CD4-positive, alpha-beta T cell (primary cell): ENCODE results near the gene ATP2B2. TPM values are rescaled to one million over a fixed set of nuclear protein-coding genes. Genes with fewer than 3 reads are reported as not detected.

Source experiments
- ATAC-seq: fragments of 200-7000 bp; cut with Tn5 transposase; one replicate; pipeline ENCODE4 v1.10.0; 2022; ENCODE audit warnings: mild to moderate bottlenecking; ENCODE audit not compliant: poor library complexity
- CTCF ChIA-PET: fragments of 350-600 bp; sonication (Branson Sonifier 250); formaldehyde crosslinking; loops from one replicate; lab custom pipeline; 2021; ENCODE audit warnings: antibody characterized with exemption, inconsistent platforms; lab: Charles Lee
- POLR2A ChIA-PET: fragments of 350-600 bp; sonication (Branson Sonifier 250); formaldehyde crosslinking; loops from one replicate; lab custom pipeline; 2021; ENCODE audit warnings: antibody characterized with exemption, inconsistent platforms; lab: Charles Lee
- DNase-seq, 14 experiments: peaks; one replicate each; pipeline ENCODE4 v3.0.0-alpha.2; 2013 to 2020; ENCODE audit warnings: mixed read lengths in 2 of 14
- H3K27ac ChIP-seq, 2 donors: one replicate each; pipeline versions ENCODE4 v1.5.1 to v1.7.0; 2013; ENCODE audit warnings: low read length in 2 of 2, low read depth in 1 of 2, mild to moderate bottlenecking in 1 of 2
- H3K27me3 ChIP-seq, 2 experiments: 1 replicate in 1 of 2; 2 replicates in 1 of 2; pipeline versions ENCODE4 v1.6.1 to v1.7.0; 2013; ENCODE audit warnings: low read length in 2 of 2, control low read depth in 1 of 2, mild to moderate bottlenecking in 1 of 2, moderate library complexity in 1 of 2; ENCODE audit not compliant: insufficient read depth in 2 of 2, control insufficient read depth in 1 of 2
- H3K36me3 ChIP-seq: one replicate; pipeline ENCODE4 v1.6.1; 2013; ENCODE audit warnings: low read length, control low read depth; ENCODE audit not compliant: insufficient read depth
- H3K4me1 ChIP-seq: one replicate; pipeline ENCODE4 v1.6.1; 2013; ENCODE audit warnings: low read length, control low read depth; ENCODE audit not compliant: insufficient read depth
- H3K4me3 ChIP-seq: one replicate; pipeline ENCODE4 v1.5.1; 2013; ENCODE audit warnings: mild to moderate bottlenecking, low read length, moderate library complexity
- H3K9me3 ChIP-seq, 2 experiments: 1 replicate in 1 of 2; 2 replicates in 1 of 2; pipeline versions ENCODE4 v1.6.1 to v1.7.0; 2013; ENCODE audit warnings: low read length in 2 of 2, mild to moderate bottlenecking in 2 of 2, control low read depth in 1 of 2, moderate library complexity in 1 of 2; ENCODE audit not compliant: control insufficient read depth in 1 of 2, insufficient read depth in 1 of 2
- H3K27ac Mint-ChIP-seq: one replicate; pipeline ENCODE4 v1.8.0; 2020; ENCODE audit warnings: mixed read lengths
- H3K27me3 Mint-ChIP-seq: one replicate; pipeline ENCODE4 v1.8.0; 2021; ENCODE audit warnings: mixed read lengths
- H3K36me3 Mint-ChIP-seq: one replicate; pipeline ENCODE4 v1.8.0; 2021; ENCODE audit warnings: low read depth, mixed read lengths
- H3K4me1 Mint-ChIP-seq: one replicate; pipeline ENCODE4 v1.8.0; 2021; ENCODE audit warnings: low read depth, mixed read lengths
- H3K4me3 Mint-ChIP-seq: one replicate; pipeline ENCODE4 v1.8.0; 2020; ENCODE audit warnings: mild to moderate bottlenecking, mixed read lengths
- H3K9me3 Mint-ChIP-seq: one replicate; pipeline ENCODE4 v1.8.0; 2020; ENCODE audit warnings: mixed read lengths
- CTCF ChIP-seq: fragments of 200-600 bp; IDR thresholded peaks from one replicate; pipeline ENCODE4 v1.8.0; 2022; ENCODE audit warnings: antibody characterized with exemption, mild to moderate bottlenecking
- intact Hi-C, 2 experiments: fragments of 100-400 bp; cut with DNase I in 1 of 2; cut with micrococcal nuclease in 1 of 2; formaldehyde crosslinking; loops; one replicate each; pipeline versions ENCODE4 v1.15.1 to v1.9.0; 2023 to 2025; cut with DNase I, micrococcal nuclease
- total RNA-seq, 174 experiments: library from RNA in 2 of 174; stranded (reverse) in 2 of 174; gene quantifications; one replicate each; pipeline ENCODE4 v1.2.3 and lab custom pipeline; 2021 to 2026

Gene ATP2B2
- total RNA-seq, 2 experiments from 2014 or later = not detected

- ATAC-seq (no peak), DNase-seq (no peak)
- H3K36me3 ChIP-seq = no peaks in the 10 kb centered on the region
- peaks cover 9% of the 10 kb centered on the region for H3K4me1 ChIP-seq
- POLR2A ChIA-PET = interaction anchor here (1.2 to 1.4 kb wide), 2 partner anchors 13 to 16 kb away, joined by 3 to 5 read pairs; no protein-coding TSS in a partner anchor
- intact Hi-C loops = no loop called here
- Mint-ChIP-seq H3K9me3 (no peaks in the 10 kb centered on the region), H3K27ac (peak overlapping the region; percentile 44), H3K4me1 (peaks cover 12% of the 10 kb centered on the region), H3K27me3 (no peaks in the 10 kb centered on the region), H3K36me3 (no peaks in the 10 kb centered on the region), H3K4me3 (no peak overlapping the region)
- TF ChIP-seq CTCF = no peak
- CTCF ChIA-PET = no interaction called here
- no peak overlapping the region for H3K4me3 ChIP-seq
- no peak overlapping the region for H3K27ac ChIP-seq
- no peaks in the 10 kb centered on the region for H3K9me3 ChIP-seq
- no peaks in the 10 kb centered on the region for H3K27me3 ChIP-seq
Observed at GRCh38 chr3:10420745-10421475, 84.5 kb downstream of the ATP2B2 start.

- Mint-ChIP-seq H3K4me1 (peaks cover 12% of the 10 kb centered on the region), H3K9me3 (no peaks in the 10 kb centered on the region)
- POLR2A ChIA-PET = interaction anchor here (1.2 to 1.4 kb wide), 2 partner anchors 14 to 17 kb away, joined by 3 to 5 read pairs; no protein-coding TSS in a partner anchor
Observed at GRCh38 chr3:10419637-10420232, 85.7 kb downstream of the ATP2B2 start.

GRCh38 chr3:10417847-10418246, 87.5 kb downstream of the ATP2B2 start:
- H3K4me3 ChIP-seq = no peak overlapping the region
- no peak for ATAC-seq
- Mint-ChIP-seq H3K27ac (no peak overlapping the region), H3K4me1 (peaks cover 12% of the 10 kb centered on the region), H3K9me3 (no peaks in the 10 kb centered on the region), H3K4me3 (no peak overlapping the region), H3K36me3 (no peaks in the 10 kb centered on the region), H3K27me3 (peaks cover 6% of the 10 kb centered on the region)
- intact Hi-C loops = loop anchor here (1.0 kb wide), 1 partner anchor 321 kb away; no protein-coding TSS in a partner anchor
- no peaks in the 10 kb centered on the region for H3K9me3 ChIP-seq
- H3K36me3 ChIP-seq = no peaks in the 10 kb centered on the region
- no peak overlapping the region for H3K27ac ChIP-seq
- CTCF ChIA-PET = interaction anchor here (1.5 kb wide), 1 partner anchor 321 kb away, joined by 6 read pairs; no protein-coding TSS in a partner anchor
- peaks cover 9% of the 10 kb centered on the region for H3K4me1 ChIP-seq
- H3K27me3 ChIP-seq = no peaks in the 10 kb centered on the region
- DNase-seq = peak in 3 of 14 experiments; percentile 14 to 32 (median 25)
- POLR2A ChIA-PET = no interaction called here
- TF ChIP-seq CTCF = no peak

More at GRCh38 chr3:10419637-10420232, 85.7 kb downstream of the ATP2B2 start:
- no peak overlapping the region for H3K4me3 Mint-ChIP-seq
- Histone ChIP-seq H3K9me3 (no peaks in the 10 kb centered on the region), H3K27me3 (no peaks in the 10 kb centered on the region), H3K36me3 (no peaks in the 10 kb centered on the region), H3K27ac (no peak overlapping the region), H3K4me3 (no peak overlapping the region), H3K4me1 (peaks cover 9% of the 10 kb centered on the region)
- intact Hi-C loops = no loop called here
- no peaks in the 10 kb centered on the region for H3K36me3 Mint-ChIP-seq
- CTCF ChIA-PET = no interaction called here
- H3K27ac Mint-ChIP-seq = peak overlapping the region; percentile 44
- ATAC-seq = peak; percentile 97
- H3K27me3 Mint-ChIP-seq = peaks cover 6% of the 10 kb centered on the region
- no peak for TF ChIP-seq CTCF
- DNase-seq = peak in 12 of 14 experiments; percentile 20 to 64 (median 42)
